HG03378 (cell line): Measurements from ENCODE around the gene POLD4.
"Not testable (repeated sequence)": the region's sequence is repeated elsewhere in the genome, so short reads cannot be mapped to it uniquely, and the experiment has no call there.

Experiments
- ATAC-seq: cut with Tn5 transposase; IDR thresholded peaks from one replicate; pipeline ENCODE4 v1.9.1; 2021; ENCODE audit warnings: mild to moderate bottlenecking, moderate library complexity; ENCODE audit not compliant: unreplicated experiment

Gene POLD4

GRCh38 chr11:67353317-67354074 lies at the start of gene POLD4:
Gene POLD4, minus strand, starts transcription at chr11:67353546. Its CDS starts 147 bp downstream, at chr11:67353399.
- peak; percentile 63 for ATAC-seq

GRCh38 chr11:67403085-67403484 lies 49.7 kb upstream of the POLD4 start:
- ATAC-seq: not testable (repeated sequence)

GRCh38 chr11:67402192-67402839 lies 49.0 kb upstream of the POLD4 start:
- ATAC-seq: not testable (repeated sequence)

GRCh38 chr11:67401495-67402191 lies 48.3 kb upstream of the POLD4 start, which contains the start of gene PPP1CA:
Gene PPP1CA, minus strand, starts transcription at chr11:67401858. Its CDS starts 76 bp downstream, at chr11:67401782.
- ATAC-seq: peak; percentile 31

- ATAC-seq: peak; percentile 21
Measured at GRCh38 chr11:67400942-67401494, 47.7 kb upstream of the POLD4 start.

GRCh38 chr11:67400251-67400941 lies 47.0 kb upstream of the POLD4 start:
- no peak for ATAC-seq

- ATAC-seq: no peak
Measured at GRCh38 chr11:67398661-67399563, 45.6 kb upstream of the POLD4 start.

GRCh38 chr11:67397986-67398660 lies 44.8 kb upstream of the POLD4 start:
- ATAC-seq: no peak

GRCh38 chr11:67397536-67397935 lies 44.2 kb upstream of the POLD4 start:
- no peak for ATAC-seq

- no peak for ATAC-seq
Measured at GRCh38 chr11:67396587-67397389, 43.4 kb upstream of the POLD4 start.

GRCh38 chr11:67396259-67396581 lies 42.9 kb upstream of the POLD4 start:
- no peak for ATAC-seq

- no peak for ATAC-seq
Measured at GRCh38 chr11:67395555-67396258, 42.4 kb upstream of the POLD4 start.

GRCh38 chr11:67393990-67394389 lies 40.6 kb upstream of the POLD4 start:
- ATAC-seq: no peak

- no peak for ATAC-seq
Measured at GRCh38 chr11:67393437-67393836, 40.1 kb upstream of the POLD4 start.

GRCh38 chr11:67392183-67392715 lies 38.9 kb upstream of the POLD4 start:
- ATAC-seq: no peak

GRCh38 chr11:67391304-67392182 lies 38.2 kb upstream of the POLD4 start, which contains the start of gene RAD9A:
Gene RAD9A, plus strand, starts transcription at chr11:67391986. Its CDS starts 59 bp downstream, at chr11:67392045.
- no peak for ATAC-seq

GRCh38 chr11:67390947-67391303 lies 37.6 kb upstream of the POLD4 start:
- no peak for ATAC-seq
